Measurements from ENCODE around the gene RD3L.
"Not testable (repeated sequence)": the region's sequence is repeated elsewhere in the genome, so short reads cannot be mapped to it uniquely, and the experiment has no call there.

RD3L gene

GRCh38 chr14:103941973-103942736 lies at the start of gene RD3L:
Gene RD3L, minus strand, starts transcription at chr14:103942529. Its CDS starts 834 bp downstream, at chr14:103941695.
- DNase-seq: no peak

DNA sequence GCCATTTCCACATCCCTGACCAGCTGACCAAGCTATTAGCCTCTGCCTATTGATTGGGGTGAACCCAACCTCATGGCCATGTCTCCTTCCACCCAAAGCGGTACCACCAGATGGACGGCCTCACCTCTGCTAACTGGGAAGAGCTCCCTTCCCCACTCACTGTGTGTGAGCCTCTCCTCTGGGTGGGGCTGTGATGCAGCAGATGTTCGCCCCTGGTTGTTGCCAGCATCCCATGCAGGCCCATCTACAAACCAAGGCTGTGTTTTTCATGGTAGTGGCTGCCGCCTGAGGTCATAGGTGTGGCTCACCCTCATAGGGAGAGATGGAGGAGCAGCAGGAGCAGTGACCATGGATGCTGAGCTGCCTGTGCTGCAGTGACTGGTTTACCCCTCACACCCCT lies 47.6 kb upstream of the RD3L start:
- DNase-seq: no peak

DNA sequence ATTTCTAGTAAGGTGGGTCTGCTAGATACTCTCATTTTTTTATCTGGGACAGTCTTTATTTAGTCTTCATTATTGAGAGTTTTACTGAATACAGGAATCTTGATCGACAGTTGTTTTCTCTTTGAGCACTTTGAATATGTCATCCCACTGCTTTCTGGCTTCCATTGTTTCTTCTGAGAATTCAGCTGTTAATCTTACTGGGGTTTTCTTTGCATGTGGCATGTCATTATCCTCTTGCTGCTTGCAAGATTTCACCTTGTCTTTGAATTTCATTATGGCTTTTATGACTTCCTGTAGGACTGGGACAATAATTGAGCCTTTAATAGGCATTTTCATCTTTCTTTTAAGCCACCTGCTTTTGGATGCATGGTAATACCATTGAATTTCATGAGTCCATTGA lies 46.7 kb upstream of the RD3L start:
- DNase-seq: no peak

- DNase-seq: no peak
Observed at GRCh38 chr14:103984196-103984595, 41.9 kb upstream of the RD3L start.

GRCh38 chr14:103980623-103981238 lies 38.4 kb upstream of the RD3L start:
- not testable (repeated sequence) for DNase-seq

- DNase-seq: no peak
Observed at GRCh38 chr14:103974575-103974974, 32.2 kb upstream of the RD3L start.

GRCh38 chr14:103973354-103973753 lies 31.0 kb upstream of the RD3L start:
- DNase-seq: no peak

DNA sequence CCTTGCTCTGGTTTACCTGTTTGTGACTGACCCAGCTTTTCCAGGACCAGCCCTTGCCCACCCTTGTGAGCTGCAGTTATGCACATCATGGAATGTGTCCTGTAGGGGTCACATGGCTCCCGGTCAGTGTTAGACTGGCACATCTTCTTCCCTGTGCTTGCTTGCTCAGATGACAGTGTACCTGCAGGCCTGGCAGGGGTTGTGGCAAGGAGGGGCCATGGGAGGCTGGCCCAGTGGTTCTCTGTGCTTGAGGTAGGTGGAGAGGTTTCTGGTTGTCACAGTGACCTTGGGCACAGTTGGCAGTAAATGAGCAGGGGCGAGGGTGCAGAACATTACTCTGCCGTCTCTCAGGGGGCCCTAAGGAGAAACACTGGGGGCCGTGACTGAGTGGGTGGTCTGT lies 27.6 kb upstream of the RD3L start:
- no peak for DNase-seq

DNA sequence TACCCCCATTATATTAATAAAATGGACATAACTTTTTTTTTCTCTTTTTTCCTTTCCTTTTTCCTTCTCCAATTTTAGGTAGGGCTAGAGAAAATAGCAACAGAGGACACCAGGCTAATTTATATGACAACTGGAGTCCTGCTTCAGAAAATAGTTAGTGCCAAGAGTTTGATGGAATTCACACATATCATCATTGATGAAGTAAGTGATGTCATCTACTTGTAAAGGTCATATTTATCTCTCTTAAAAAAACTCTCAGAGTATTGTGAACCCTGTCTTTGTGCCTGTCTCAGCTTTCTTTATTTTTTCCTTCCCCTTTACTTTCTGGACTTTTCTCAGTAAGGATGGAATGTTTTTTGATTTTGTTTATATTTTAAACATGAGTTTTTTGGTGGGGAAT lies 24.3 kb upstream of the RD3L start:
- no peak for DNase-seq

DNA sequence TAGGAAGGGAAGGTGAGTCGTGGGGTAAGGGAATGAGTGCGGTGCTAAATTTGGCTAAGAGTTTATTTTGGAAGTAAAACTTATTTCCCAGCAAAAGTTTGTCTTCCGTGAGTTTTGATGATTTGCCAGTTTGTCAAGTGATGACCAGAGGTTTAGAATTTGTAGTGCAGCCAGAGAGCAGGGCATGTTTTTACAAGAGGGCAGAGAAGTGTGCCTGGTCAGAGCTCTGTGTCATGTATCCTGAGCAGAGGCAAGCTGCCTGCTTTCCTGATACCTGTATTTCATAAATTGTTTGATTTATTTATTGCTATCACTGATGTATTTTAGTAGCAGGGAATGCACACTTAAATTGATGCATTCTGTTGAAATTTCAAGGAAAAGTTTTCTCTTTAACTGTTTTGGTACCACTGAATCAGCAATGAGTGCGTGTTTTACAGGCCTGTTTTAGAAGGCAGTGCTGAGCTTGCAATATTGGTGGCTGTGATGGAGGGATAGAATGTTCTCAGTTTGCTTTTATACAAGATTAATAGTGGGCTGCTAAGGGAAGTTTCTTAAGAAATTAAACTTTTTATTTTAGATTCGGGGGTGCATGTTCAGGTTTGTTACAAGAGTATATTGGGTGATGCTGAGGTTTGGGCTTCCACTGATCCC lies 19.7 kb upstream of the RD3L start:
- no peak for DNase-seq

DNA sequence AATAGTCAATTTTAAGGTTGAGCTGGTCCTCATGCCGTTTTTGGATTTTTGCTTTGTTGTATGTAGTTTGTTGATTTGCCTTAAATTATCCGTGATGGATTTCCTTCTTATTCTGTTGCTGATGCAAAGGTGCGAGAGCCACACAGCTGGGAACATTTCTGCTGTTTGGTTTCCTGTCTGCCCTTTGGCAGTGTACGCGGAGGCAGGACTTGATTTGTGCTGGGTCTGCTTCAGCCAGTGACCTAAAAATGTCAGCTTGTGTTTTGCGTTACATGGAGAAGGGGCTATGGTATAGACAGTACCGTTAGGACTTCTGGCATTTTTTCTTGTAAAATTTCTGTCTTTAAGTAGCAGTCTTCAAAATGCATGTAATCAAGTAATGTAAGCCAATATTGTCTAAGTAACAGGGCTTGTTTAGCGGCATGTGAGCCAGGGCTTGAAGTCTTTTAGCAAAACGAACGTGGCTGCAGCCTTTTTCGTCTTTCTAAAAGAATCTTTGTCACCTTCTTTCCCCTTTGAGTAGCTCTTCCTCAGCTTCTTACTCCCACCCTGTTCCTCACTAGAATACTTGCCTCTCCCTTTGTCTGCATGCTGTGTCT lies 18.2 kb upstream of the RD3L start:
- no peak for DNase-seq

DNA sequence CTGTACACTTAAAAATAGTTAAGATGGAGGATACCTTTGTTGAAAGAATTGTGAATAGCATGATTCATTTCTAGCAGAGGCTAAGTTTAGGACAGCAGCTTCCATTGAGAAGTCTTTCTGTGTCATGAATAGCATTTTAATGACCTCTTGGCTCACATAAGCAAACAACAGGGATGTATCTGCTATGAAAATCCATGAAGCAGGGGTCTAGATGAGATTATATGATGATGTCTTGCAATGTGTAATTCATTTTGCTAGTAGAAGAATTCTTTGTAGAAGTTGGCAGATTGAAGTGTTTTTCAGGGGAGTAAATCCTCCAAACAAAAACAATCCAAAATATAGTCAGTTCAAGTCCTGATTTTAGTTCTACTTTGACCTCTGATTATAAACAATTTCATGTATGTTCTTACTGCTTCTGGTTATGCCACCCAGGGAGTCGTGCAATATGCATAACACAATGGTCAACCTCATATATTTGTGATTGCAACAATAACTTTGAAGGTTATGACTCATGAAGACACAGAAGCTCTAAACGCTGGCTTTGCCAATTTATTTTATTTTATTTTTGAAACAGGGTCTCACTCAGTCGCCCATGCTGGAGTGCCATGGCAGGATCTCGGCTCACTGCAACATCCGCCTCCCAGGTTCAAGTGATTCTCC lies 6.9 kb upstream of the RD3L start:
- DNase-seq: no peak

DNA sequence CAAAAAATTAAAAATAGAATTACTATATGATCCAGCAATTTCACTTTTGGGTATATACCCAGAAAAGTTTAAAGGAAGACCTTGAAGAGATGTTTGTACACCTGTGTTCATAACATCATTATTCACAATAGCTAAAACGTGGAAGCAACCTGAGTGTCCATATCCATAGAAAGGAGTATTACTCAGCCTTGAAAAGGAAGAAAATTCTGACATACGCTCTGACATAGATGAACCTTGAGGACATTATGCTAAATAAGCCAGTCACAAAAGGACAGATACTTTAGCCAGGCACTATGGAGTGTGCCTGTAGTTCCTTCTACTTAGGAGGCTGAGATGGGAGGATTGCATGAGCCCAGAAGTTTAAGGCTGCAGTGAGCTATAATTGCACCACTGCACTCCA lies 6.1 kb upstream of the RD3L start:
- no peak for DNase-seq

GRCh38 chr14:103946975-103947374 lies 4.6 kb upstream of the RD3L start:
- no peak for DNase-seq

DNA sequence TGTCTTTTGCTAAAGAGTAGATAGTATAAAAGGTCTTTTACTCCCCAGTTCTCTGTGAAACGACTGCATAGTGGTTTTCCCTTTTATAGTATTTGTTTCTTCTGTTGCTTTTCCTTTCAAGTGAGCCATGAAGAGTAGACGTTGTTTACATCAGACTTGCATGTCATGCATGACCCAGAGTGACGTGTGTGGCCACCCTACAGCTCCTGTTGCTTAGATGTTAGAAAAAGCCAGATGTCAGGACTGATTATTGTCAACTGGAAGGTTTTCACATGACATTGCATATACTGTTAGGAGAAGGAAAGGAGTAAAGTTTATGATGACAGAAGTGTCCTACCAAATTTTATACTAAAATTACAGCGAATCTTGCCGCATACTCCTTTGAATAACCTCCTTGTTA lies 1.3 kb upstream of the RD3L start:
- DNase-seq: no peak

GRCh38 chr14:103941462-103941861 lies 867 bp downstream of the RD3L start:
- DNase-seq: no peak

GRCh38 chr14:103935102-103935501 lies 7.2 kb downstream of the RD3L start:
- no peak for DNase-seq

DNA sequence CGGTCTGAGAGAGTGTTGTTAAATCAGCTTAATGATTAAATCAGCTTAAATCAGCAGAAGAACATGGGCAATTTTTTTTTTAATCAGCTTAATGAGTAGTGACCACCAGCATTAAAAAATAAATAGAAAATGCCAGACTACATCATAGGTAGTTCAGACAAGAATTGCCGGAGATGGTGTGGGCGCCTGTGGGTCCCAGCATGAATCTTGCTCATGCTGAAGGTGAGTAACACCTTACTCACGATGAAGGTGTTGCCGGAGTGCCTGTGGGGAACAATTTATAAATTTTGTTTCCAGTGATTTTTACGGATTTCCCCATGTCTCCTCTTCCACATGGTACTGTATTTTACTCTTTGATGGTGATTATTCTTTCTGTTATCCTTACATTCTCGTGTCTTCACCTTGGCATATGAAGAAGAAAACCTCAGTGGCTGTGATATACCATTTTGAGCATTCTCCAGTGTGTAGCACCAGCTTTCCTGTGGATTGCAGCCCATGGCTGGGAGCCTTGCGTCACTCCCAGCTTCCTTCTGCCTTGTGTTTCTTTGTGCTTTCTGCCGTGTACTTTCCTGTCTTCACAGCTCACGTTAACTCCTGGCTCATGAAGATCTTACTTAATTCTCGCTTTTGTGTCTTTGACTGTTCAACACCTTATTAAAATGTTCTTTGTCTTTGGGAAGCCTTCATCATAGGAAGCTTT lies 9.4 kb downstream of the RD3L start:
- DNase-seq: no peak

GRCh38 chr14:103931422-103931821 lies 10.9 kb downstream of the RD3L start:
- DNase-seq: no peak

DNA sequence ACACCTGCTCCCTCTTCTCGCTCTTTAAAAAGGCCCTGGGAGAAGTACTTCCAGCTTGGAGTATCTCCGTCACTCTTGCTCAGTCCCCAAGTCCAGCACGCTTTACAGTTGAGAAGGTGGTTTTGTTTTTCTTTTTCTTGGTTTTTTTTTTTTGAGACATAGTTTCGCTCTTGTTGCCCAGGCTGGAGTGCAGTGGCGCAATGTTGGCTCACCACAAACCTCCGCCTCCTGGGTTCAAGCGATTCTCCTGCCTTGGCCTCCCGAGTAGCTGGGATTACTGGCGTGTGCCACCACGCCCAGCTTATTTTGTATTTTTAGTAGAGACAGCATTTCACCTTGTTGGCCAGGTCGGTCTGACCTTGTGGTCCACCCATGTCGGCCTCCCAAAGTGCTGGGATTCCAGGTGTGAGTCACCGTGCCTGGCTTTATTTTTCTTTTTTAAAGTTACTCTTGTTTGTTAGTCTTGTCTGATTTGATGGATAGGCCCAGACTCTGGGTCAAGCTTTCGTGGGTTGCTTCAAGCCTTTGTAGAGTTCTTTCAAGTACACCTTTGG lies 12.2 kb downstream of the RD3L start:
- DNase-seq: no peak

DNA sequence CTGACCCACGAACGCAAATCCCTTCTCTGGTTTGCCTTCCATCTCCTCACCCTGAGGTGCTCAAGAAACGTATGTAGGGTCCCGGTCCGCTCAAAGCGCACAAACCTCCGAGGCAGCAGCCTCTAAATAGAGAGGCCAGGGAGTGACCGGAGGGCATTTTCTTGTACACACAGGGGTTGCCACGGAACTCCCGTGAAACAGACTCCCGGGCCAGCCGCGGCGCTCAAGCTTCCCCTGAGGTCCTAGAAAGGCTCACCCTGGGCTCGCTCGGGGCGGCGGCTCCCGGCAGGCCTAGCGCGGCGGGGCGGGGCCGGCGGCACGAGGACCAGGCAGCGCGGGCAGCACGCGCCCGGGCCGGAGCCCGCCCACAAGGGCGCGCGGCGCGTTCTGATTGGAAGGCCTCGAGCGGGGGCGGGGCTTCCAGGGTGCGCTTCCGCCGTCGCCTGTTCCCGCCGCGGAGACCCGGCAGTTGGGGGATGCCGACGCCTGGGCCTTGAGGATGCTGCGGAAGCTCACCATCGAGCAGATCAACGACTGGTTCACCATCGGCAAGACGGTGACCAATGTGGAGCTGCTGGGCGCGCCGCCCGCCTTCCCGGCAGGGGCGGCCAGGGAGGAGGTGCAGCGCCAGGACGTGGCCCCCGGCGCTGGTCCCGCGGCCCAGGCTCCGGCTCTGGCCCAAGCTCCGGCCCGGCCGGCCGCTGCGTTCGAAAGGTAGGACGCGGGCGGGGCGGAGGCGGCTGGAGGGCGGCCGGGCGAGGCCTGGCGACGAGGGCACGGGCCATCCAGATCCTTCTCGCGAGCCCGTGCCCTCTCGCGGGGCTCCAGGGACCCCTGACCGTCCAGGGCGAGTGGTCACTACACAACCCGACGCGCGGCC lies 14.1 kb downstream of the RD3L start, which contains the start of gene TDRD9:
Gene TDRD9 (plus strand): TSS at position 446 of the 880 bp plus-strand sequence. CDS start 54 bp downstream, at position 500.
- DNase-seq: no peak
